IPS DF 6.9 (cell line): ENCODE data around the gene METTL13.
"Not testable (repeated sequence)": the region's sequence is repeated elsewhere in the genome, so short reads cannot be mapped to it uniquely, and the experiment has no call there.

ENCODE experiments used
- DNase-seq: peaks from one replicate; pipeline ENCODE4 v3.0.0-alpha.2; 2013; ENCODE audit warnings: low read depth, low spot score
- H3K27ac ChIP-seq: one replicate; pipeline ENCODE4 v1.5.1; 2013; ENCODE audit warnings: low read length, control low read depth
- H3K27me3 ChIP-seq: 2 replicates; pipeline ENCODE4 v1.6.1; 2013; ENCODE audit warnings: mild to moderate bottlenecking, low read length; ENCODE audit not compliant: control insufficient read depth, insufficient read depth
- H3K36me3 ChIP-seq: 2 replicates; pipeline ENCODE4 v1.6.1; 2013; ENCODE audit warnings: low read length; ENCODE audit not compliant: control insufficient read depth, insufficient read depth
- H3K4me1 ChIP-seq: 2 replicates; pipeline ENCODE4 v1.6.1; 2013; ENCODE audit warnings: low read length; ENCODE audit not compliant: control insufficient read depth, insufficient read depth
- H3K4me3 ChIP-seq: 2 replicates; pipeline ENCODE4 v1.5.1; 2013; ENCODE audit warnings: mild to moderate bottlenecking, low read length
- H3K9me3 ChIP-seq: 2 replicates; pipeline ENCODE4 v1.6.1; 2013; ENCODE audit warnings: low read length, inconsistent platforms; ENCODE audit not compliant: control insufficient read depth, insufficient read depth
- WGBS: extraction: QIAGEN DNeasy Blood & Tissue Kit; methylation state at CpG from one replicate; pipeline ENCODE4 v1.1.7; 2013; ENCODE audit warnings: mixed read lengths, missing lambda C conversion rate; ENCODE audit not compliant: insufficient read length, insufficient coverage; 5-methylcytosine and 5-hydroxymethylcytosine counted together

METTL13 gene

GRCh38 chr1:171790318-171790717 lies 8.9 kb downstream of the METTL13 start:
- H3K36me3 ChIP-seq: peaks cover 42% of the 10 kb centered on the region; the same call in 1 of the 2 replicates
- no peaks in the 10 kb centered on the region for H3K4me1 ChIP-seq
- H3K27me3 ChIP-seq: no peaks in the 10 kb centered on the region
- H3K4me3 ChIP-seq: no peak overlapping the region
- no peak for DNase-seq
- no peaks in the 10 kb centered on the region for H3K9me3 ChIP-seq
- no peak overlapping the region for H3K27ac ChIP-seq
- no CpG with 5 or more reads among the region's 6 CpGs for WGBS

- peaks cover 41% of the 10 kb centered on the region; the same call in 1 of the 2 replicates for H3K36me3 ChIP-seq
- no CpG with 5 or more reads among the region's 7 CpGs for WGBS
- no peak for DNase-seq
- no peaks in the 10 kb centered on the region for H3K4me1 ChIP-seq
- H3K9me3 ChIP-seq: no peaks in the 10 kb centered on the region
- no peaks in the 10 kb centered on the region for H3K27me3 ChIP-seq
- H3K27ac ChIP-seq: no peak overlapping the region
- H3K4me3 ChIP-seq: no peak overlapping the region
These were observed 11.4 kb downstream of the METTL13 start for GRCh38 chr1:171792656-171793369.

- Histone ChIP-seq H3K4me1 (no peaks in the 10 kb centered on the region), H3K27me3 (no peaks in the 10 kb centered on the region), H3K36me3 (peaks cover 36% of the 10 kb centered on the region; the same call in 1 of the 2 replicates), H3K27ac (no peak overlapping the region), H3K9me3 (no peaks in the 10 kb centered on the region), H3K4me3 (no peak overlapping the region)
- no peak for DNase-seq
- WGBS: no CpG with 5 or more reads among the region's 1 CpG
These were observed 12.2 kb downstream of the METTL13 start for GRCh38 chr1:171793636-171794035.

GRCh38 chr1:171794085-171794484 lies 12.6 kb downstream of the METTL13 start:
- Histone ChIP-seq H3K27ac (no peak overlapping the region), H3K36me3 (peaks cover 32% of the 10 kb centered on the region; the same call in 1 of the 2 replicates)

GRCh38 chr1:171796592-171796991 lies 15.1 kb downstream of the METTL13 start:
- Histone ChIP-seq H3K4me1 (peaks cover under 1% of the 10 kb centered on the region; the same call in 1 of the 2 replicates), H3K36me3 (peaks cover 29% of the 10 kb centered on the region; the same call in 1 of the 2 replicates), H3K27ac (no peak overlapping the region), H3K9me3 (no peaks in the 10 kb centered on the region), H3K27me3 (no peaks in the 10 kb centered on the region), H3K4me3 (no peak overlapping the region)
- no CpG with 5 or more reads among the region's 5 CpGs for WGBS
- no peak for DNase-seq

More at GRCh38 chr1:171794085-171794484, 12.6 kb downstream of the METTL13 start:
- no peaks in the 10 kb centered on the region for H3K9me3 ChIP-seq
- no CpG with 5 or more reads among the region's 4 CpGs for WGBS
- no peak overlapping the region for H3K4me3 ChIP-seq
- H3K4me1 ChIP-seq: no peaks in the 10 kb centered on the region
- DNase-seq: no peak
- no peaks in the 10 kb centered on the region for H3K27me3 ChIP-seq

- Histone ChIP-seq H3K4me3 (no peak overlapping the region), H3K4me1 (peaks cover 2% of the 10 kb centered on the region; the same call in 1 of the 2 replicates), H3K27me3 (no peaks in the 10 kb centered on the region), H3K36me3 (peaks cover 17% of the 10 kb centered on the region; the same call in 1 of the 2 replicates), H3K9me3 (no peaks in the 10 kb centered on the region), H3K27ac (no peak overlapping the region)
- no CpG with 5 or more reads among the region's 3 CpGs for WGBS
- DNase-seq: no peak
These were observed 16.9 kb downstream of the METTL13 start for GRCh38 chr1:171798311-171798710.

GRCh38 chr1:171798765-171799164 lies 17.3 kb downstream of the METTL13 start:
- Histone ChIP-seq H3K9me3 (no peaks in the 10 kb centered on the region), H3K4me1 (peaks cover 3% of the 10 kb centered on the region; the same call in 1 of the 2 replicates), H3K27me3 (no peaks in the 10 kb centered on the region), H3K27ac (no peak overlapping the region), H3K36me3 (peaks cover 17% of the 10 kb centered on the region; the same call in 1 of the 2 replicates), H3K4me3 (no peak overlapping the region)
- WGBS: no CpG with 5 or more reads among the region's 3 CpGs
- DNase-seq: no peak

GRCh38 chr1:171799166-171799565 lies 17.7 kb downstream of the METTL13 start:
- H3K36me3 ChIP-seq: peaks cover 17% of the 10 kb centered on the region; the same call in 1 of the 2 replicates

GRCh38 chr1:171799698-171800097 lies 18.2 kb downstream of the METTL13 start:
- not testable (repeated sequence) for H3K27me3 ChIP-seq, H3K9me3 ChIP-seq, DNase-seq, H3K27ac ChIP-seq, H3K4me3 ChIP-seq, H3K4me1 ChIP-seq
- H3K36me3 ChIP-seq: peaks cover 17% of the 10 kb centered on the region; the same call in 1 of the 2 replicates
- WGBS: no CpG with 5 or more reads among the region's 2 CpGs

More at GRCh38 chr1:171799166-171799565, 17.7 kb downstream of the METTL13 start:
- Histone ChIP-seq H3K4me3 (no peak overlapping the region), H3K9me3 (no peaks in the 10 kb centered on the region), H3K4me1 (peaks cover 3% of the 10 kb centered on the region; the same call in 1 of the 2 replicates), H3K27ac (no peak overlapping the region), H3K27me3 (no peaks in the 10 kb centered on the region)
- WGBS: no CpG with 5 or more reads among the region's 4 CpGs
- no peak for DNase-seq

GRCh38 chr1:171800342-171800741 lies 18.9 kb downstream of the METTL13 start:
- Histone ChIP-seq H3K4me3 (no peak overlapping the region), H3K9me3 (no peaks in the 10 kb centered on the region), H3K36me3 (peaks cover 12% of the 10 kb centered on the region; the same call in 1 of the 2 replicates), H3K4me1 (peaks cover 3% of the 10 kb centered on the region; the same call in 1 of the 2 replicates), H3K27ac (no peak overlapping the region), H3K27me3 (no peaks in the 10 kb centered on the region)
- DNase-seq: no peak
- no CpG with 5 or more reads among the region's 3 CpGs for WGBS
